HEK293T (cell line): ENCODE results near the gene OPRM1.

Source experiments
- BHLHE40 ChIP-seq: fragments of 450-650 bp; IDR thresholded peaks from 2 replicates; pipeline ENCODE4 v1.6.1; 2016; ENCODE audit warnings: mild to moderate bottlenecking, moderate library complexity, borderline replicate concordance
- CTBP1 ChIP-seq: fragments of 450-650 bp; IDR thresholded peaks from 2 replicates; pipeline ENCODE4 v1.6.1; 2016; ENCODE audit warnings: borderline replicate concordance
- ELF4 ChIP-seq: fragments of 450-650 bp; IDR thresholded peaks from 2 replicates; pipeline ENCODE4 v1.6.1; 2017; ENCODE audit warnings: antibody characterized with exemption
- FOXM1 ChIP-seq: fragments of 450-650 bp; IDR thresholded peaks from 2 replicates; pipeline ENCODE4 v1.6.1; 2017; ENCODE audit warnings: mild to moderate bottlenecking, borderline replicate concordance
- HDGF ChIP-seq: fragments of 450-650 bp; IDR thresholded peaks from 2 replicates; pipeline ENCODE4 v1.6.1; 2017; ENCODE audit warnings: antibody characterized with exemption, borderline replicate concordance
- LEF1 ChIP-seq: fragments of 450-650 bp; IDR thresholded peaks from 2 replicates; pipeline ENCODE4 v1.6.1; 2017; ENCODE audit warnings: mild to moderate bottlenecking, borderline replicate concordance
- NFRKB ChIP-seq: fragments of 450-650 bp; IDR thresholded peaks from 2 replicates; pipeline ENCODE4 v1.6.1; 2016; ENCODE audit warnings: mild to moderate bottlenecking, moderate library complexity
- SP1 ChIP-seq: fragments of 450-650 bp; IDR thresholded peaks from 2 replicates; pipeline ENCODE4 v1.6.1; 2017
- ZNF384 ChIP-seq: fragments of 450-650 bp; IDR thresholded peaks from 2 replicates; pipeline ENCODE4 v1.6.1; 2016

DNA sequence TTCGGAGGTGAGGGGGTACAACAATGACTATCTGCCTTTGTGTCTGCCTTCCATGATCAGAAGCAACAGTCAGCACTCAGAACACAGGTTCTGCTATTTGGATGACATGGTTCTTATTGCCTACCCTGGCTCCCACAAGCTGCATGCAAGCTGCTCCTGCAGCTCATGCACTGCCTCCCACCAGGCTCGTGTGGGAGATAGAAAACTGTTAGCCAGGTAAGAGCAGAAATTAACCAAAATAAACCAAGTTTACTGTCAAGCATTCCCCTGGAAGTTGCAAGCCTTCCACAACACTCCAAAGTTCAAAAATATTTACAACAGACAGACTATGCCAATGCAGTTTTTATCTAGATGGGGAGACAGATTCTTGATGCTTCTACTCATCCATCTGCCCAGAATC lies 31.0 kb downstream of the OPRM1 start:
- TF ChIP-seq SP1, result no peak
- TF ChIP-seq ZNF384, result no peak
- TF ChIP-seq FOXM1, result no peak
- no peak for TF ChIP-seq NFRKB
- TF ChIP-seq CTBP1, result no peak
- no peak for TF ChIP-seq HDGF
- no peak for TF ChIP-seq ELF4
- no peak for TF ChIP-seq BHLHE40
- no peak for TF ChIP-seq LEF1
